OCI-LY7 (cell line): ENCODE measurements around the gene PGLYRP3. TPM values are rescaled to one million over a fixed set of nuclear protein-coding genes. Genes with fewer than 3 reads are reported as not detected.

Source experiments
- BruUV-seq: library from RNA; stranded (reverse); fragments of 400-500 nt; replicated peaks from 2 replicates; lab custom pipeline; 2021; lab: Mats Ljungman, UMichigan
- CTCF ChIA-PET: fragments of 300-600 bp; sonication (Branson Sonifier 250); formaldehyde crosslinking; loops from one replicate; lab custom pipeline; 2022; ENCODE audit warnings: antibody characterized with exemption; ENCODE audit not compliant: unreplicated experiment; lab: Charles Lee
- POLR2A ChIA-PET: fragments of 300-600 bp; sonication (Branson Sonifier 250); formaldehyde crosslinking; loops from one replicate; lab custom pipeline; 2022; ENCODE audit warnings: antibody characterized with exemption; lab: Charles Lee
- DNase-seq: peaks from one replicate; pipeline ENCODE4 v3.0.0-alpha.2; 2015; ENCODE audit warnings: low spot score
- H2AFZ ChIP-seq: fragments of 200-600 bp; sonication (generic), shearing (Covaris generic); 2 replicates; pipeline ENCODE4 v1.6.1; 2014; ENCODE audit warnings: mild to moderate bottlenecking, antibody characterized with exemption, low read length, moderate library complexity
- H3K27ac ChIP-seq: fragments of 200-600 bp; sonication (generic); 2 replicates; pipeline ENCODE4 v1.5.1; 2014; ENCODE audit warnings: mixed run types, low read depth, mild to moderate bottlenecking, moderate library complexity, low read length, inconsistent platforms; ENCODE audit not compliant: poor library complexity, severe bottlenecking
- H3K36me3 ChIP-seq: fragments of 200-600 bp; sonication (generic); 2 replicates; pipeline ENCODE4 v1.6.1; 2014; ENCODE audit warnings: mild to moderate bottlenecking, antibody characterized with exemption, low read length, moderate library complexity, mixed read lengths; ENCODE audit not compliant: insufficient read depth
- H3K4me1 ChIP-seq: fragments of 200-600 bp; sonication (generic); 2 replicates; pipeline ENCODE4 v1.5.1; 2014; ENCODE audit warnings: mild to moderate bottlenecking, low read length; ENCODE audit not compliant: insufficient read depth, poor library complexity, severe bottlenecking
- H3K4me2 ChIP-seq: fragments of 200-600 bp; sonication (generic); 2 replicates; pipeline ENCODE4 v1.6.1; 2014; ENCODE audit warnings: mild to moderate bottlenecking, low read length
- H3K4me3 ChIP-seq: fragments of 200-600 bp; sonication (generic); 2 replicates; pipeline ENCODE4 v1.5.1; 2014; ENCODE audit warnings: mild to moderate bottlenecking, low read depth, low read length; ENCODE audit not compliant: poor library complexity, severe bottlenecking
- H3K79me2 ChIP-seq: fragments of 200-600 bp; sonication (generic); 2 replicates; pipeline ENCODE4 v1.6.1; 2016; ENCODE audit warnings: low read depth, mild to moderate bottlenecking, low read length, moderate library complexity, mixed read lengths; ENCODE audit not compliant: insufficient read depth
- H3K9me2 ChIP-seq: fragments of 200-600 bp; sonication (generic); 2 replicates; pipeline ENCODE4 v1.6.1; 2016; ENCODE audit warnings: mild to moderate bottlenecking, low read length, mixed read lengths; ENCODE audit not compliant: insufficient read depth
- H3K9me3 ChIP-seq: fragments of 200-600 bp; sonication (generic); 2 replicates; pipeline ENCODE4 v1.6.1; 2014; ENCODE audit warnings: mild to moderate bottlenecking, mixed run types, low read length, mixed read lengths
- H4K20me1 ChIP-seq: fragments of 200-600 bp; sonication (generic); 2 replicates; pipeline ENCODE4 v1.6.1; 2014; ENCODE audit warnings: mild to moderate bottlenecking, antibody characterized with exemption, low read length, moderate library complexity, mixed read lengths; ENCODE audit not compliant: insufficient read depth
- EZH2phosphoT487 ChIP-seq: fragments of 200-600 bp; sonication (generic); IDR thresholded peaks from 2 replicates; pipeline ENCODE4 v1.6.1; 2018; ENCODE audit warnings: low read depth, borderline replicate concordance, mild to moderate bottlenecking, mixed run types, antibody characterized with exemption, low read length, moderate library complexity, mixed read lengths
- intact Hi-C: fragments of 100-400 bp; cut with micrococcal nuclease; formaldehyde crosslinking; loops from one replicate; pipeline ENCODE4 v1.10.0; 2022; ENCODE audit not compliant: unreplicated experiment
- total RNA-seq, 2 experiments: library from RNA; depleted of rRNA in 1 of 2; stranded (reverse); fragments of >200 nt in 1 of 2; shearing (Covaris generic) in 1 of 2; gene quantifications; 2 replicates each; pipeline ENCODE4 v1.2.3, GENCODE V29; 2014 to 2022
- TF ChIP-seq, protein P1 (sequence below): fragments of 200-600 bp; sonication (generic); conservative IDR thresholded peaks from 2 replicates; pipeline ENCODE4 v1.5.1; 2014; ENCODE audit warnings: mild to moderate bottlenecking, antibody characterized with exemption, low read length, moderate library complexity, mixed read lengths

Gene PGLYRP3
- total RNA-seq, 2 experiments from 2014 or later: not detected

DNA sequence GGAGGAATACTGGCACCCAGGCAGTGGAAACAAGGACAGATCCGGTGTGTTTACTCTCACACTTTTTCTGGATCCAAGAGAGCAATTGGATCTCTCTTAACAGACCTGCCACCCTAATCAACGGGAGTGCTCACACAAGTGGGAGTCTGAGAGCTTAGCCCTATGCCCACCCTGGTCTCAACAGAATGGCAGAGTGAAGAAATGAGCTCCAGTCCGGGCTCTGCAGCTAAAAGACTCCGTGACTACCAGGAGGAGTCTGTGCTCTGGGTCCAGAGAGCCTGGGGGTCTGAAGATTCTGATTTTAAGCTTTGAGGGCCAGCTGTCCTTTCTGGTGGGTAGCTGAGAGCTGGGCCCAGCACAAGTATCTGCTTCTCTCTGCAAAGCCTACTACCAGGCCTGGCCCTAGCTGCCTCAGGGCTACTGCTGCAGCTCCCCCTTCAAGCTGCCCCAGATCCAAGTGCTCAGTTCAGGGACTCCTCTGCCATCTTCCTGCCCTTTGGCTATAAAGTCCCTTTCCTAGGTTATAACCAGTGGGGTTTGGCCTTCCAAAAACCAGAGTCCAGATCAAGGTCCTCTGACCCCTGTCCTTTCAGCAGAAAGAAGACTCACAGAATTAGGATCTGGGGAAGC, 48.8 kb upstream of the PGLYRP3 start:
- Histone ChIP-seq H3K9me2 (no peaks in the 10 kb centered on the region), H3K4me2 (no peak overlapping the region), H4K20me1 (no peaks in the 10 kb centered on the region), H2AFZ (no peak overlapping the region), H3K9me3 (no peaks in the 10 kb centered on the region), H3K4me3 (no peak overlapping the region), H3K79me2 (no peaks in the 10 kb centered on the region), H3K4me1 (no peaks in the 10 kb centered on the region), H3K27ac (no peak overlapping the region), H3K36me3 (no peaks in the 10 kb centered on the region)
- intact Hi-C loops: no loop called here
- no TSS peak for BruUV-seq
- TF ChIP-seq EZH2phosphoT487: no peak
- TF ChIP-seq, protein P1, sequence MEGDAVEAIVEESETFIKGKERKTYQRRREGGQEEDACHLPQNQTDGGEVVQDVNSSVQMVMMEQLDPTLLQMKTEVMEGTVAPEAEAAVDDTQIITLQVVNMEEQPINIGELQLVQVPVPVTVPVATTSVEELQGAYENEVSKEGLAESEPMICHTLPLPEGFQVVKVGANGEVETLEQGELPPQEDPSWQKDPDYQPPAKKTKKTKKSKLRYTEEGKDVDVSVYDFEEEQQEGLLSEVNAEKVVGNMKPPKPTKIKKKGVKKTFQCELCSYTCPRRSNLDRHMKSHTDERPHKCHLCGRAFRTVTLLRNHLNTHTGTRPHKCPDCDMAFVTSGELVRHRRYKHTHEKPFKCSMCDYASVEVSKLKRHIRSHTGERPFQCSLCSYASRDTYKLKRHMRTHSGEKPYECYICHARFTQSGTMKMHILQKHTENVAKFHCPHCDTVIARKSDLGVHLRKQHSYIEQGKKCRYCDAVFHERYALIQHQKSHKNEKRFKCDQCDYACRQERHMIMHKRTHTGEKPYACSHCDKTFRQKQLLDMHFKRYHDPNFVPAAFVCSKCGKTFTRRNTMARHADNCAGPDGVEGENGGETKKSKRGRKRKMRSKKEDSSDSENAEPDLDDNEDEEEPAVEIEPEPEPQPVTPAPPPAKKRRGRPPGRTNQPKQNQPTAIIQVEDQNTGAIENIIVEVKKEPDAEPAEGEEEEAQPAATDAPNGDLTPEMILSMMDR: no peak
- POLR2A ChIA-PET: no interaction called here
- DNase-seq: no peak
- CTCF ChIA-PET: no interaction called here

GRCh38 chr1:153360592-153361479, 48.1 kb upstream of the PGLYRP3 start:
- no peak overlapping the region for H3K27ac ChIP-seq
- H2AFZ ChIP-seq: no peak overlapping the region
- no peaks in the 10 kb centered on the region for H4K20me1 ChIP-seq
- H3K79me2 ChIP-seq: no peaks in the 10 kb centered on the region
- no peaks in the 10 kb centered on the region for H3K4me1 ChIP-seq
- H3K9me2 ChIP-seq: no peaks in the 10 kb centered on the region
- DNase-seq: no peak
- no peak overlapping the region for H3K4me3 ChIP-seq
- ChIA-PET POLR2A (no interaction called here), CTCF (no interaction called here)
- no peaks in the 10 kb centered on the region for H3K9me3 ChIP-seq
- BruUV-seq: no TSS peak
- H3K4me2 ChIP-seq: no peak overlapping the region
- intact Hi-C loops: no loop called here
- no peaks in the 10 kb centered on the region for H3K36me3 ChIP-seq
- TF ChIP-seq EZH2phosphoT487: no peak
- TF ChIP-seq, protein P1: no peak

- DNase-seq: no peak
- ChIA-PET POLR2A (no interaction called here), CTCF (no interaction called here)
- Histone ChIP-seq H3K4me2 (no peak overlapping the region), H3K9me3 (no peaks in the 10 kb centered on the region), H3K79me2 (no peaks in the 10 kb centered on the region), H3K4me1 (no peaks in the 10 kb centered on the region), H3K36me3 (no peaks in the 10 kb centered on the region), H3K27ac (no peak overlapping the region), H3K4me3 (no peak overlapping the region), H3K9me2 (no peaks in the 10 kb centered on the region), H4K20me1 (no peaks in the 10 kb centered on the region), H2AFZ (no peak overlapping the region)
- no peak for TF ChIP-seq EZH2phosphoT487
- TF ChIP-seq, protein P1: no peak
- intact Hi-C loops: no loop called here
- no TSS peak for BruUV-seq
Observed at GRCh38 chr1:153360190-153360589, 47.4 kb upstream of the PGLYRP3 start.
